Left ventricle myocardium inferior (tissue), 1 donor: ENCODE data around the gene SHC1. TPM values are rescaled to one million over a fixed set of nuclear protein-coding genes. Genes with fewer than 3 reads are reported as not detected.

Experiments used
- DNase-seq: peaks from one replicate; pipeline ENCODE4 v3.0.0-alpha.2; 2020
- H3K27ac ChIP-seq: fragments of 200-600 bp; replicated peaks from 2 replicates; pipeline ENCODE4 v1.8.0; 2021
- H3K27me3 ChIP-seq: fragments of 200-600 bp; 2 replicates; pipeline ENCODE4 v1.8.0; 2021; ENCODE audit warnings: low read depth
- H3K36me3 ChIP-seq: fragments of 200-600 bp; 2 replicates; pipeline ENCODE4 v1.8.0; 2021
- H3K4me1 ChIP-seq: fragments of 200-600 bp; 2 replicates; pipeline ENCODE4 v1.8.0; 2021
- H3K4me3 ChIP-seq: fragments of 200-600 bp; 2 replicates; pipeline ENCODE4 v1.8.0; 2021; ENCODE audit warnings: mild to moderate bottlenecking, moderate library complexity
- H3K9me3 ChIP-seq: fragments of 200-600 bp; replicated peaks from 2 replicates; pipeline ENCODE4 v1.8.0; 2021
- CTCF ChIP-seq: fragments of 200-600 bp; IDR thresholded peaks from 2 replicates; pipeline ENCODE4 v1.8.0; 2021; ENCODE audit warnings: antibody characterized with exemption, mild to moderate bottlenecking, borderline replicate concordance
- intact Hi-C: fragments of 100-400 bp; cut with micrococcal nuclease; formaldehyde crosslinking; loops from one replicate; pipeline ENCODE4 v1.11.0; 2022
- total RNA-seq: library from RNA; stranded (reverse); fragmentation: NEBNext Ultra II Directional; extraction: Animal tissue kit (Norgen Biotek cat#: 25700); gene quantifications from one replicate; pipeline ENCODE4 v1.2.1, GENCODE V29; 2021
- donor health status: DM: no; HTN: yes; CAD: no; lungs with severe emphysema.

Gene SHC1
- total RNA-seq, 1 donor from 2014 or later: 43.0 TPM

GRCh38 chr1:155017041-155017945 lies 46.7 kb upstream of the SHC1 start:
- intact Hi-C loops: no loop called here
- Histone ChIP-seq H3K4me1 (peaks cover 41% of the 10 kb centered on the region), H3K4me3 (peak overlapping the region; percentile 67), H3K27ac (peak overlapping the region; percentile 92), H3K9me3 (no peaks in the 10 kb centered on the region), H3K36me3 (peaks cover 30% of the 10 kb centered on the region), H3K27me3 (no peaks in the 10 kb centered on the region)
- DNase-seq: peak; percentile 90
- TF ChIP-seq CTCF: peak; percentile 99

GRCh38 chr1:155016231-155016831 lies 45.8 kb upstream of the SHC1 start:
- no peak for DNase-seq
- H3K27me3 ChIP-seq: no peaks in the 10 kb centered on the region
- no peak overlapping the region for H3K4me3 ChIP-seq
- intact Hi-C loops: no loop called here
- peak overlapping the region; percentile 92 for H3K27ac ChIP-seq
- H3K36me3 ChIP-seq: peaks cover 30% of the 10 kb centered on the region
- H3K9me3 ChIP-seq: no peaks in the 10 kb centered on the region
- TF ChIP-seq CTCF: no peak
- H3K4me1 ChIP-seq: peaks cover 51% of the 10 kb centered on the region

- no peak for TF ChIP-seq CTCF
- Histone ChIP-seq H3K27ac (peak overlapping the region; percentile 92), H3K4me1 (peaks cover 57% of the 10 kb centered on the region), H3K4me3 (no peak overlapping the region), H3K36me3 (peaks cover 30% of the 10 kb centered on the region), H3K27me3 (no peaks in the 10 kb centered on the region), H3K9me3 (no peaks in the 10 kb centered on the region)
- DNase-seq: no peak
- intact Hi-C loops: no loop called here
These were observed 45.1 kb upstream of the SHC1 start for GRCh38 chr1:155015527-155016230.

- intact Hi-C loops: no loop called here
- no peaks in the 10 kb centered on the region for H3K9me3 ChIP-seq
- H3K4me1 ChIP-seq: peaks cover 65% of the 10 kb centered on the region
- no peak overlapping the region for H3K4me3 ChIP-seq
- no peaks in the 10 kb centered on the region for H3K27me3 ChIP-seq
- DNase-seq: no peak
- no peak for TF ChIP-seq CTCF
- H3K36me3 ChIP-seq: peaks cover 30% of the 10 kb centered on the region
- H3K27ac ChIP-seq: no peak overlapping the region
These were observed 44.4 kb upstream of the SHC1 start for GRCh38 chr1:155014709-155015508.

GRCh38 chr1:155013632-155014031 lies 43.1 kb upstream of the SHC1 start:
- Histone ChIP-seq H3K36me3 (peaks cover 30% of the 10 kb centered on the region), H3K4me3 (no peak overlapping the region), H3K9me3 (no peaks in the 10 kb centered on the region), H3K27ac (peak overlapping the region; percentile 95), H3K4me1 (peaks cover 72% of the 10 kb centered on the region), H3K27me3 (no peaks in the 10 kb centered on the region)
- no peak for DNase-seq
- no peak for TF ChIP-seq CTCF
- intact Hi-C loops: no loop called here
